Urinary bladder (tissue), 4 donors: Measurements from ENCODE around the gene FLRT3. TPM values are rescaled to one million over a fixed set of nuclear protein-coding genes. Genes with fewer than 3 reads are reported as not detected.

ENCODE experiments used
- DNase-seq: peaks from one replicate; pipeline ENCODE4 v3.0.0-alpha.2; 2015; ENCODE audit errors: extremely low spot score
- H3K27ac ChIP-seq: one replicate; pipeline ENCODE4 v1.5.1; 2013; ENCODE audit warnings: low read depth, mild to moderate bottlenecking, moderate library complexity
- H3K36me3 ChIP-seq: one replicate; pipeline ENCODE4 v1.6.1; 2013; ENCODE audit warnings: mild to moderate bottlenecking, moderate library complexity; ENCODE audit not compliant: insufficient read depth
- H3K4me1 ChIP-seq: one replicate; pipeline ENCODE4 v1.6.1; 2013; ENCODE audit warnings: mild to moderate bottlenecking, moderate library complexity; ENCODE audit not compliant: insufficient read depth
- H3K4me3 ChIP-seq: one replicate; pipeline ENCODE4 v1.5.1; 2013; ENCODE audit warnings: low read depth, low read length
- WGBS: extraction: QIAGEN DNeasy Blood & Tissue Kit; methylation state at CpG from one replicate; pipeline ENCODE4 v1.1.7; 2013; 5-methylcytosine and 5-hydroxymethylcytosine counted together
- polyA plus RNA-seq: library from polyadenylated mRNA; stranded (reverse); fragments of 200-250 nt; gene quantifications from one replicate; pipeline ENCODE4 v1.2.3, GENCODE V29; 2013
- total RNA-seq: library from RNA; depleted of rRNA; stranded (reverse); fragments of >200 nt; gene quantifications from one replicate; pipeline ENCODE4 v1.2.3, GENCODE V29; 2014
- donor health status: healthy with polysubstance abuse.
- donor health status: healthy.

Gene FLRT3
- total and polyA plus RNA-seq, 2 donors, result 5.0 to 53.7 TPM

- Histone ChIP-seq H3K4me1 (no peaks in the 10 kb centered on the region), H3K36me3 (no peaks in the 10 kb centered on the region), H3K4me3 (no peak overlapping the region), H3K27ac (no peak overlapping the region)
- WGBS, result 87% methylated on average over 1 of the region's 1 CpG
- no peak for DNase-seq
These were observed 5.5 kb upstream of the FLRT3 start for GRCh38 chr20:14342918-14343317.

GRCh38 chr20:14341801-14342200, 4.4 kb upstream of the FLRT3 start:
- no peak overlapping the region for H3K27ac ChIP-seq
- no peaks in the 10 kb centered on the region for H3K4me1 ChIP-seq
- WGBS, result 43% methylated on average over 4 of the region's 4 CpGs

GRCh38 chr20:14336686-14337085, 726 bp downstream of the FLRT3 start:
- Histone ChIP-seq H3K4me1 (no peaks in the 10 kb centered on the region), H3K27ac (no peak overlapping the region), H3K36me3 (no peaks in the 10 kb centered on the region), H3K4me3 (peak overlapping the region; percentile 17)
- 17% methylated on average over 4 of the region's 4 CpGs for WGBS
- DNase-seq, result peak; percentile 42

More at GRCh38 chr20:14341801-14342200, 4.4 kb upstream of the FLRT3 start:
- Histone ChIP-seq H3K36me3 (no peaks in the 10 kb centered on the region), H3K4me3 (no peak overlapping the region)
- no peak for DNase-seq

- DNase-seq, result no peak
- H3K36me3 ChIP-seq, result no peaks in the 10 kb centered on the region
- H3K27ac ChIP-seq, result no peak overlapping the region
- H3K4me3 ChIP-seq, result no peak overlapping the region
- H3K4me1 ChIP-seq, result no peaks in the 10 kb centered on the region
These were observed 2.4 kb downstream of the FLRT3 start for GRCh38 chr20:14335052-14335451.

GRCh38 chr20:14334306-14334930, 3.0 kb downstream of the FLRT3 start:
- H3K36me3 ChIP-seq, result no peaks in the 10 kb centered on the region
- H3K4me3 ChIP-seq, result no peak overlapping the region
- 9% methylated on average over 3 of the region's 3 CpGs for WGBS
- DNase-seq, result peak; percentile 64
- no peaks in the 10 kb centered on the region for H3K4me1 ChIP-seq
- no peak overlapping the region for H3K27ac ChIP-seq

GRCh38 chr20:14333721-14334120, 3.7 kb downstream of the FLRT3 start:
- DNase-seq, result no peak
- no peaks in the 10 kb centered on the region for H3K4me1 ChIP-seq
- no peak overlapping the region for H3K4me3 ChIP-seq
- H3K36me3 ChIP-seq, result no peaks in the 10 kb centered on the region
- WGBS, result 46% methylated on average over 3 of the region's 3 CpGs
- no peak overlapping the region for H3K27ac ChIP-seq

GRCh38 chr20:14332866-14333265, 4.5 kb downstream of the FLRT3 start:
- H3K4me1 ChIP-seq, result no peaks in the 10 kb centered on the region
- no peak overlapping the region for H3K27ac ChIP-seq
- no peak overlapping the region for H3K4me3 ChIP-seq
- H3K36me3 ChIP-seq, result no peaks in the 10 kb centered on the region
- no peak for DNase-seq
- WGBS, result 76% methylated on average over 2 of the region's 2 CpGs

- Histone ChIP-seq H3K4me3 (no peak overlapping the region), H3K27ac (no peak overlapping the region), H3K4me1 (no peaks in the 10 kb centered on the region), H3K36me3 (no peaks in the 10 kb centered on the region)
- 87% methylated on average over 6 of the region's 6 CpGs for WGBS
- DNase-seq, result no peak
These were observed 5.8 kb downstream of the FLRT3 start for GRCh38 chr20:14331646-14332045.

- Histone ChIP-seq H3K4me3 (no peak overlapping the region), H3K36me3 (no peaks in the 10 kb centered on the region), H3K27ac (no peak overlapping the region), H3K4me1 (no peaks in the 10 kb centered on the region)
- 81% methylated on average over 1 of the region's 1 CpG for WGBS
- no peak for DNase-seq
These were observed 17.7 kb downstream of the FLRT3 start for GRCh38 chr20:14319704-14320103.

- Histone ChIP-seq H3K4me3 (no peak overlapping the region), H3K4me1 (no peaks in the 10 kb centered on the region), H3K27ac (no peak overlapping the region), H3K36me3 (no peaks in the 10 kb centered on the region)
- 64% methylated on average over 2 of the region's 2 CpGs for WGBS
- no peak for DNase-seq
These were observed 23.9 kb downstream of the FLRT3 start for GRCh38 chr20:14313341-14314020.

GRCh38 chr20:14312001-14312400, 25.4 kb downstream of the FLRT3 start:
- DNase-seq, result no peak
- H3K4me3 ChIP-seq, result no peak overlapping the region
- H3K36me3 ChIP-seq, result no peaks in the 10 kb centered on the region
- no peaks in the 10 kb centered on the region for H3K4me1 ChIP-seq
- 91% methylated on average over 2 of the region's 2 CpGs for WGBS
- H3K27ac ChIP-seq, result no peak overlapping the region

GRCh38 chr20:14310977-14311627, 26.3 kb downstream of the FLRT3 start:
- Histone ChIP-seq H3K4me3 (no peak overlapping the region), H3K27ac (no peak overlapping the region), H3K4me1 (no peaks in the 10 kb centered on the region), H3K36me3 (no peaks in the 10 kb centered on the region)
- no peak for DNase-seq
- 91% methylated on average over 5 of the region's 5 CpGs for WGBS

GRCh38 chr20:14307956-14308355, 29.5 kb downstream of the FLRT3 start:
- no peaks in the 10 kb centered on the region for H3K36me3 ChIP-seq
- H3K4me1 ChIP-seq, result no peaks in the 10 kb centered on the region
- DNase-seq, result no peak
- 80% methylated on average over 2 of the region's 2 CpGs for WGBS
- no peak overlapping the region for H3K27ac ChIP-seq
- no peak overlapping the region for H3K4me3 ChIP-seq

GRCh38 chr20:14304472-14304871, 32.9 kb downstream of the FLRT3 start:
- Histone ChIP-seq H3K4me1 (no peaks in the 10 kb centered on the region), H3K36me3 (no peaks in the 10 kb centered on the region), H3K4me3 (no peak overlapping the region), H3K27ac (no peak overlapping the region)
- WGBS, result 71% methylated on average over 1 of the region's 1 CpG
- DNase-seq, result no peak
